Cardiac atrium fibroblast (primary cell): ENCODE results near the gene CPVL. TPM values are rescaled to one million over a fixed set of nuclear protein-coding genes. Genes with fewer than 3 reads are reported as not detected.

ENCODE experiments used
- total RNA-seq: library from RNA; depleted of rRNA; stranded (reverse); fragments of >200 nt; gene quantifications from 2 replicates; pipeline ENCODE4 v1.2.3, GENCODE V29; 2015

CPVL gene
- total RNA-seq, result not detected in 2 replicates

GRCh38 chr7:29146057-29146706 lies at the start of gene CPVL:
TSS of gene CPVL (minus strand) at chr7:29146537. CDS start at chr7:29121061, 25,476 bp downstream.

GRCh38 chr7:29194594-29195427 lies 48.5 kb upstream of the CPVL start, which contains the start of gene CHN2:
TSS of gene CHN2 (plus strand) at chr7:29194775.

GRCh38 chr7:28958235-28958979 lies 187.9 kb downstream of the CPVL start, which contains the start of gene TRIL:
TSS of gene TRIL (minus strand) at chr7:28958330. CDS start at chr7:28958046, 284 bp downstream.

Other genes starting within 250 kb of the CPVL start
- gene TRIL, start 188.2 kb downstream of the CPVL start, total RNA-seq, result 0.72 and 0.97 TPM in 2 replicates
- 0.16 and 1.8 TPM in 2 replicates for gene CHN2, start 48.2 kb upstream of the CPVL start, total RNA-seq